ENCODE data around the gene FMN1. TPM values are rescaled to one million over a fixed set of nuclear protein-coding genes. Genes with fewer than 3 reads are reported as not detected.

FMN1 gene, protein sequence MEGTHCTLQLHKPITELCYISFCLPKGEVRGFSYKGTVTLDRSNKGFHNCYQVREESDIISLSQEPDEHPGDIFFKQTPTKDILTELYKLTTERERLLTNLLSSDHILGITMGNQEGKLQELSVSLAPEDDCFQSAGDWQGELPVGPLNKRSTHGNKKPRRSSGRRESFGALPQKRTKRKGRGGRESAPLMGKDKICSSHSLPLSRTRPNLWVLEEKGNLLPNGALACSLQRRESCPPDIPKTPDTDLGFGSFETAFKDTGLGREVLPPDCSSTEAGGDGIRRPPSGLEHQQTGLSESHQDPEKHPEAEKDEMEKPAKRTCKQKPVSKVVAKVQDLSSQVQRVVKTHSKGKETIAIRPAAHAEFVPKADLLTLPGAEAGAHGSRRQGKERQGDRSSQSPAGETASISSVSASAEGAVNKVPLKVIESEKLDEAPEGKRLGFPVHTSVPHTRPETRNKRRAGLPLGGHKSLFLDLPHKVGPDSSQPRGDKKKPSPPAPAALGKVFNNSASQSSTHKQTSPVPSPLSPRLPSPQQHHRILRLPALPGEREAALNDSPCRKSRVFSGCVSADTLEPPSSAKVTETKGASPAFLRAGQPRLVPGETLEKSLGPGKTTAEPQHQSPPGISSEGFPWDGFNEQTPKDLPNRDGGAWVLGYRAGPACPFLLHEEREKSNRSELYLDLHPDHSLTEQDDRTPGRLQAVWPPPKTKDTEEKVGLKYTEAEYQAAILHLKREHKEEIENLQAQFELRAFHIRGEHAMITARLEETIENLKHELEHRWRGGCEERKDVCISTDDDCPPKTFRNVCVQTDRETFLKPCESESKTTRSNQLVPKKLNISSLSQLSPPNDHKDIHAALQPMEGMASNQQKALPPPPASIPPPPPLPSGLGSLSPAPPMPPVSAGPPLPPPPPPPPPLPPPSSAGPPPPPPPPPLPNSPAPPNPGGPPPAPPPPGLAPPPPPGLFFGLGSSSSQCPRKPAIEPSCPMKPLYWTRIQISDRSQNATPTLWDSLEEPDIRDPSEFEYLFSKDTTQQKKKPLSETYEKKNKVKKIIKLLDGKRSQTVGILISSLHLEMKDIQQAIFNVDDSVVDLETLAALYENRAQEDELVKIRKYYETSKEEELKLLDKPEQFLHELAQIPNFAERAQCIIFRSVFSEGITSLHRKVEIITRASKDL (N-terminal part only)
- total RNA-seq (2014; rRNA removed; shearing (Covaris generic)): 87.0 and 96.0 TPM in 2 replicates
- 42.4 and 63.2 TPM in 2 replicates for polyA plus RNA-seq (2015; cell fraction: cytosol; rRNA removed)
- polyA plus RNA-seq (2015; cell fraction: nucleus; rRNA removed): 44.5 and 58.3 TPM in 2 replicates

GRCh38 chr15:33194704-33195670, at the start of gene FMN1:
Gene FMN1 (minus strand): TSS chr15:33194714. CDS start chr15:33154914, 39,800 bp downstream.
- peak; percentile 93 for DNase-seq (ENCODE audit: low read depth, low spot score)
- in situ Hi-C loops (cut with HindIII; ENCODE audit: low pct_unique_long_range_greater_than_20kb, low sequenced_read_pairs): no loop called here

DNA sequence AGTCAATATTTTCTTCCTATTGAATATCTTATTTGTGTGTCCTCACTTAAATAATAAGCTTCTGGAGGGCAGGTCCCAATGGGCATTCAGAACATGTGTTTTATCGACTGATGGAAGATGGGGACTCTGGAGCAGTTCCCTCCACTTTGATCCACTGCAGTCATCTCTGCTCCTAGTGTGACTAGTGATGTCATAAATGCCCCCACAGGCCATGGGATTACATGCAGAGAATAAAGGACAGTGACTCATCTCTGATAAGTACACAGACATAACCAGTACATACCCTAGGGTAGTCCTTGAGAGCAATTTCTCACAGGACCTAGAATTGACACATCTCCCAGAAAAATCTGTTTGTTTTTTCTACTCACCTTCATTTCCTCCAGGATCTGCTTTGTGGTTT, 49.4 kb upstream of the FMN1 start:
- in situ Hi-C loops (cut with HindIII; ENCODE audit: low pct_unique_long_range_greater_than_20kb, low sequenced_read_pairs): no loop called here
- peak; percentile 40 for DNase-seq (ENCODE audit: low read depth, low spot score)

DNA sequence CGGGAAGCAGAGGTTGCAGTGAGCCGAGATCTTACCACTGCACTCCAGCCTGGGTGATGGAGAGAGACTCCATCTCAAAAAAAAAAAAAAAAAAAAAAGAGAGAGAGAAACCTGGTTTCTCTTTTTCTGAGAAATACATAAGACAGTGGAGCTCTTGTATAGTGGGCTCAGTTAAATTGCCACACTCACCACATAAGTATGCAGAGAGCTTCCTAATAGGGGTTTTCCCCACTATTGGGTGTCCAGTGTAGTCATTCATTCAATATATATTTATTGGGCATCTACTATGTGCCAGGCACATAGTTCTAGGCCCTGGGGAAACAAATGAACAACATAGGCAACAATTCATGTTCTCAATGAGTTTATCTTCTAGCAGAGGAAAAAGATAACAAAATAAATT, 48.9 kb upstream of the FMN1 start:
- DNase-seq (ENCODE audit: low read depth, low spot score): peak; percentile 18
- in situ Hi-C loops (cut with HindIII; ENCODE audit: low pct_unique_long_range_greater_than_20kb, low sequenced_read_pairs): no loop called here

GRCh38 chr15:33242669-33243191, 48.2 kb upstream of the FMN1 start:
- DNase-seq (ENCODE audit: low read depth, low spot score): peak; percentile 65
- in situ Hi-C loops (cut with HindIII; ENCODE audit: low pct_unique_long_range_greater_than_20kb, low sequenced_read_pairs): no loop called here

DNA sequence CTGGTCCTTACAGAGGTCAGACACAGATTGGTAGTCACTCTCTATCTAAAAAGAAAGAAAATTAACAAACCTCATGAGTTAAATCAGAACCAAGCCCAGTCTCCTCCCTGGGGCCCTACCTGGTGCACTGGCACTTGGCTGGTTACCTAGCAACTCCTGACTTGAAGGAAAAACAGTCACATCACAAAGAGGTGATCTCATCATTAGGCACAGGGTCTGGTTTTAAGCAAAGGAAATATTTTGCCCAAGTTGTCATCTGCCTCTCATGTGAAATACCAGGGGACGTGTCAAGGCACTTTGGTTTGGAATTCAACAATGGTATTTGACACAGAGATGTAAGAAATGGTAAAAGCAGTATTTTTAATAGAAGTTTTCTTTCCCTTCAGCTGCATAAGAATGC, 47.7 kb upstream of the FMN1 start:
- in situ Hi-C loops (cut with HindIII; ENCODE audit: low pct_unique_long_range_greater_than_20kb, low sequenced_read_pairs): no loop called here
- peak; percentile 9 for DNase-seq (ENCODE audit: low read depth, low spot score)

- in situ Hi-C loops (cut with HindIII; ENCODE audit: low pct_unique_long_range_greater_than_20kb, low sequenced_read_pairs): no loop called here
These were observed 42.5 kb upstream of the FMN1 start for GRCh38 chr15:33236841-33237509.

DNA sequence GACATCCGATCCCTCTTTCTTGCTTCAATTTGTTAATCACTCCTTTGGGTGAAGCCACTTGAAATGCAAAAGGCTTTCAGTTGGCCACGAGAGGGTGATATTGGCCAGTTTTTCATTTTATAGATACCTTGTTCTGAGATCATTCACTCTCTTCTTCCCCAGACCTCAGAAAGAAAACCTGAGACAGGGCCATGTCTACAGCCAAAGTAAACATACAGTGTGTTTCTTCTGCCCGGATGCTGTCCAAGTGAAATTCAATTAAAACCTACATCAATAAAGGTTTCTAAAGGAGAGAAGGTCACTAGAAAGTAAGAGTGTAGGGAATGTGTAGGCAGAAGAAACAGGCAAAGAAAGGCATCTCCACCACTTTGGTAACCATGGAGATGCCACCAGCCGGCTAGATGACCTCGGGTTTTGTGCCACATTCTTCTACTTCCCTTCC, 39.5 kb upstream of the FMN1 start:
- peak; percentile 80 for DNase-seq (ENCODE audit: low read depth, low spot score)
- in situ Hi-C loops (cut with HindIII; ENCODE audit: low pct_unique_long_range_greater_than_20kb, low sequenced_read_pairs): no loop called here

More at GRCh38 chr15:33236841-33237509, 42.5 kb upstream of the FMN1 start:
- DNase-seq (ENCODE audit: low read depth, low spot score): no peak

DNA sequence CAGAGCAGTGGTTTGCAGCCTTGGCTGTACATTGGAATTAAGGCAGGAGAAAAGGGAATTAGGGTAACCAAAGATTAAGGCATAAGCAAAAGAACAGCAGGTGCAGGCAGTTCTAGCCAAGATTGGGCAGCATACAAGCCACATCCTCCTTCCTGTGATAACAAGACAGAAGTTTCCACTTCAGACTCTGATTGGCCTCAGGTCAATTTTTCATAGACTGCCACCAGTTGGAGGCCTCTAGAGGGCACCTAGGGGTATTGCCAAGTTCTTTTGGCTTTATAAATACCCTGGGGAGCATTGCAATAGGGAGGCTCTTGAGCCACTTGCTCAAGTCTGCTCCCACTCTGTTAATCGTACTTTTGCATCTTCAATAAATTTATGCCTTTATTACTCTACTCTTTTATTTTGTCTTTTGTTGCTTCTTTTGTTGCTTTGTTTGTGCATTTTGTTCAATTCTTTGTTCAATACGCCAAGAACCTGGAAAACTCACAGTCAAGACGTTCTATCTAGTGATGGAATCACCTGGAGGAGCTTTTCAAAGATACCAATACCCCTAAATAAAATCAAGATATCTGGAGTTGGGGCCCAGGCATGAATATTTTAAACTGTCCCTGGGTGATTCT, 32.2 kb upstream of the FMN1 start:
- peak; percentile 87 for DNase-seq (ENCODE audit: low read depth, low spot score)
- in situ Hi-C loops (cut with HindIII; ENCODE audit: low pct_unique_long_range_greater_than_20kb, low sequenced_read_pairs): no loop called here

DNA sequence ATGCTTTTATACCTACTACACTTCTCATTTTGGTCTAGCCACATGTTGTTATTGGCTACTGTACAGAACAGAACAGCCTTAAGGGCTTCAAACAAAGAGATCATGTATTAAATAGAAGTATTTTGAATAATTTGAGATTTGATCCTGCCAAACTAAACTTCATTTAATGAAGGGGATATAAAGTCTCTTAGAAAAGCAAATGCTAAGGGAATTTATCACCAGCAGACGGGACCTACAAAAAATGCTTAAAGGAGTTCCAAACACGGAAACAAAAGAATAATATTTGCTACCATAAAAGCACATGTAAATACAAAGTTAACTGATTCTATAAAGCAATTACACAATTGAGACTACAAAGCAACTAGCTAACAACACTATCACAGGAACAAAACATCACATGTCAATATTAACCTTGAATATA, 23.6 kb upstream of the FMN1 start:
- DNase-seq (ENCODE audit: low read depth, low spot score): no peak
- in situ Hi-C loops (cut with HindIII; ENCODE audit: low pct_unique_long_range_greater_than_20kb, low sequenced_read_pairs): no loop called here

- in situ Hi-C loops (cut with HindIII; ENCODE audit: low pct_unique_long_range_greater_than_20kb, low sequenced_read_pairs): no loop called here
- DNase-seq (ENCODE audit: low read depth, low spot score): peak; percentile 58
These were observed 21.7 kb upstream of the FMN1 start for GRCh38 chr15:33215941-33216872.

DNA sequence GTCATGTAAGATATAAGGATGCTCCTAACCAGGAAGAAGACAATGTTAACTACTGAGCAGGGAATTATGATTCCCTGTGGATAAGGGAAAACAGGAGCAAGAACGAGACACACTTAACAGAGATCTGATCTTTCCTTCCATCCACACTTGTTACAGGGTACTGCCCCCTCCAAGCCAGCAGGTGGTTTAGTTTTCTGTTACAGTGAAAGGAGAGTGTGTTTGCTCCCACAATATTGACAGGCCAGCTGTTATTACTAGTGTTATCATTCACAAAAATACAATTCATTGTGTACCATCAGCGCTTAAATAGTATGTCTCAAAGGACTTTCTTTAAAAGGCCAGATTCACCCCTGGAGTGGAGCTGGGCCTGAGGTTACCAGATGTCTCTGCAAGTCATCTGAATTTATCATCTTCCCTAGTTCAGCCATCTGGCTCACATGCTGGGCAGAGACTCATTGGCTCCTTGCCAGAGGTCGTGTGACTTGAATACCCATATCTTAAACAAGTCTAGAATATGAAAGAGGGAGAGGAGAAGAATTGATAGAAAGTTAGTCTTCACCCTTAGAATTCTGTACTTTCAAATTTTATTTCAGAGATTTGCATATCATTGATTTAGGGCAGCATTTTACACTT, 16.8 kb upstream of the FMN1 start:
- DNase-seq (ENCODE audit: low read depth, low spot score): peak; percentile 44
- in situ Hi-C loops (cut with HindIII; ENCODE audit: low pct_unique_long_range_greater_than_20kb, low sequenced_read_pairs): no loop called here

GRCh38 chr15:33209575-33210481, 15.3 kb upstream of the FMN1 start:
- in situ Hi-C loops (cut with HindIII; ENCODE audit: low pct_unique_long_range_greater_than_20kb, low sequenced_read_pairs): no loop called here
- no peak for DNase-seq (ENCODE audit: low read depth, low spot score)

DNA sequence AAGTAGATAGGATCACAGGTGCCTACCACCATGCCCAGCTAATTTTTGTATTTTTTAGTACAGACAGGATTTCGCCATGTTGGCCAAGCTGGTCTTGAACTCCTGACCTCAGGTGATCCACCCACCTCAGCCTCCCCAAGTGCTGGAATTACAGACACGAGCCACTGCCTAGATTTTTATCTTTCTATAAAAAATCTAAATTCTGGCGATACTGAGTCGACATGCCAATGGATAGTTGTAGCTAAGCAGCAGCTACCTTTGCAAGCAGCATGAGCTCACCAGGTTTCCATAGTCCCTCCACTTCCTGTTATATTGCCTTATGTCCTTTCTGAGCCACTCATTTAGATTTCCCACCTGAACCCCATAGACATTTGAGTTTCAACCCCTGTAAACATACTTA, 13.1 kb upstream of the FMN1 start:
- in situ Hi-C loops (cut with HindIII; ENCODE audit: low pct_unique_long_range_greater_than_20kb, low sequenced_read_pairs): no loop called here
- no peak for DNase-seq (ENCODE audit: low read depth, low spot score)
